Osteoblast (primary cell): Measurements from ENCODE around the gene UXT. TPM values are rescaled to one million over a fixed set of nuclear protein-coding genes. Genes with fewer than 3 reads are reported as not detected.

Experiments
- DNase-seq: peaks from one replicate; pipeline ENCODE4 v3.0.0; 2011; ENCODE audit warnings: low spot score, mixed read lengths; ENCODE audit not compliant: insufficient read length; ENCODE audit errors: missing footprints
- H2AFZ ChIP-seq: 2 replicates; pipeline ENCODE4 v1.6.0; 2011; ENCODE audit warnings: mild to moderate bottlenecking, low read length
- H3K27ac ChIP-seq: 2 replicates; pipeline ENCODE4 v1.5.1; 2011; ENCODE audit warnings: mild to moderate bottlenecking, low read depth, low read length, moderate library complexity
- H3K27me3 ChIP-seq: 2 replicates; pipeline ENCODE4 v1.6.0; 2012; ENCODE audit warnings: mild to moderate bottlenecking, control low read depth, inconsistent platforms, low read length, moderate library complexity; ENCODE audit not compliant: insufficient read depth
- H3K36me3 ChIP-seq: 2 replicates; pipeline ENCODE4 v1.5.1; 2011; ENCODE audit warnings: mild to moderate bottlenecking, low read length, control low read depth, moderate library complexity; ENCODE audit not compliant: insufficient read depth
- H3K4me1 ChIP-seq: 2 replicates; pipeline ENCODE4 v1.5.1; 2011; ENCODE audit warnings: mild to moderate bottlenecking, low read length, control low read depth, moderate library complexity; ENCODE audit not compliant: insufficient read depth
- H3K4me2 ChIP-seq: 2 replicates; pipeline ENCODE4 v1.6.0; 2011; ENCODE audit warnings: mild to moderate bottlenecking, low read length; ENCODE audit not compliant: insufficient read depth
- H3K4me3 ChIP-seq: fragments of 200-600 bp; sonication (generic); 3 replicates; pipeline ENCODE4 v1.5.1; 2012; ENCODE audit warnings: mild to moderate bottlenecking, low read length, inconsistent platforms; ENCODE audit not compliant: insufficient read depth
- H3K79me2 ChIP-seq: 2 replicates; pipeline ENCODE4 v1.6.0; 2012; ENCODE audit warnings: mild to moderate bottlenecking, low read length, control low read depth, inconsistent platforms; ENCODE audit not compliant: insufficient read depth
- H3K9me3 ChIP-seq: 2 replicates; pipeline ENCODE4 v1.5.1; 2011; ENCODE audit warnings: low read depth, low read length, control low read depth
- H4K20me1 ChIP-seq: 2 replicates; pipeline ENCODE4 v1.6.0; 2012; ENCODE audit warnings: mild to moderate bottlenecking, low read length, control low read depth; ENCODE audit not compliant: insufficient read depth
- CTCF ChIP-seq: IDR thresholded peaks from 2 replicates; pipeline ENCODE4 v1.5.1; 2011; ENCODE audit warnings: mild to moderate bottlenecking, low read depth, low read length, moderate library complexity; ENCODE audit errors: extremely low read depth
- total RNA-seq: library from RNA; depleted of rRNA; stranded (reverse); fragments of >200 nt; gene quantifications from 2 replicates; pipeline ENCODE4 v1.2.3, GENCODE V29; 2012

UXT gene
- total RNA-seq, 1 donor, result 93.4 TPM

DNA sequence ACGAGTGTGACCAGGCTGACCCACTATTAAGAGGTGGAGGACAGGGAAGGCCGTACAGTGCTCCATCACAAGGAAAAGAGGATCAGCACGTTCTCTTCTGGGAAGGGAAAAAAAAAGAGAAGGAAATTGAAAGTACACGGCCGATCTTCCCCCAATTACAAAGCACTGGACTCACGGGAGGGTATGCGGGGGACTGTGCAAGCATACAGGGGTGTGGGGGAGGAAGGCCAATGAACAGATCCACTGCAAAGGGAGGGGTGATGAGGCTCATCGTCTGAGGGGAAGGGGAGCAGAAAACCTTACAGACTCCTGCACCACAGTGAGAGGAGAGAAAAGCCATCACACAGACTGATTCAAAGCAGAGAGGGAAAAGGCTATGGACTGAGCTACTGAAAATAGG, 9.7 kb downstream of the UXT start:
- peak overlapping the region; percentile 82 for H3K4me3 ChIP-seq
- peak overlapping the region; percentile 88 for H3K4me2 ChIP-seq
- no peak for TF ChIP-seq CTCF
- DNase-seq, result no peak
- no peak overlapping the region for H2AFZ ChIP-seq
- peaks cover 13% of the 10 kb centered on the region for H3K4me1 ChIP-seq
- H3K27ac ChIP-seq, result peak overlapping the region; percentile 87
- peaks cover 53% of the 10 kb centered on the region for H3K79me2 ChIP-seq
- no peaks in the 10 kb centered on the region for H3K27me3 ChIP-seq
- no peaks in the 10 kb centered on the region for H3K9me3 ChIP-seq
- H4K20me1 ChIP-seq, result peaks cover 16% of the 10 kb centered on the region
- peaks cover 4% of the 10 kb centered on the region for H3K36me3 ChIP-seq

DNA sequence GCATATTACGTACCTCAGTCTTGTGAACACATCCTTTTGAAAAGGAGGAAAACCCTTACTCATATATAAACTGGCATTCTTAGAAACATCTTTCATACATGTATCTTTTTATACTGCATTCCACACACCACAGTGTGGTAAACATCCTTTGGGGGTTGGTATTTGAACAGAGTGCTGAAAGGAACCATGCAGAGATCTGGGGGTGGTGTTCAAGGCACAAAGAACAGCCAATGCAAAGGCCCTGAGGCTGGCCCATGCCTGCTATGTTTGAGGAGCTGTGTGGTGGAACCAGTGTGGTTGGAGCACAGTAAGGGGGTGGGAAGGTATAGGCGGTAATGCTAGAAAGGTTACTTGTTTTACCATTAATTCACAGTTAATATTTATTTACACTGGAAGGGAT, 10.6 kb downstream of the UXT start:
- no peak for TF ChIP-seq CTCF
- no peaks in the 10 kb centered on the region for H3K36me3 ChIP-seq
- peak overlapping the region; percentile 82 for H3K4me3 ChIP-seq
- peaks cover 13% of the 10 kb centered on the region for H3K4me1 ChIP-seq
- H3K27me3 ChIP-seq, result no peaks in the 10 kb centered on the region
- H4K20me1 ChIP-seq, result peaks cover 18% of the 10 kb centered on the region
- H3K27ac ChIP-seq, result peak overlapping the region; percentile 87
- H3K9me3 ChIP-seq, result no peaks in the 10 kb centered on the region
- peak overlapping the region; percentile 88 for H3K4me2 ChIP-seq
- no peak overlapping the region for H2AFZ ChIP-seq
- peaks cover 61% of the 10 kb centered on the region for H3K79me2 ChIP-seq
- no peak for DNase-seq

DNA sequence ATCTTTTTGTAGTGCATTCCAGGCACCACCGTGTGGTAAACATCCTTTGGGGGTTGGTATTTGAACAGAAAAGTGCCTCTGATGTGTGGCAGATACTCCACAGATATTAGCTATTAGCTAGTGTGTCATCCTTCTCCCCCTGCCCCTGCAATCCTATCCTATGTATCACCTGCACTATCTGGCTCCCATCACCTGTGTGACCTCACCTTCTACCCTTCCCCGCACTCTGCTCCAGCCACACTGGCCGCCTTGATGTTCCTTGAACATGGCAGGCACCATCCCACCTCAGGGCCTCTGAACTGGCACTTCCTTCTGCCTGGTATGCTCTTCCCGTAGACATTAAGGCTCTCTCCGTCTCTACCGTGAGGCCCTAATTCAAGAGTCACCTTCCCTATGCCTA, 12.3 kb downstream of the UXT start:
- no peak for TF ChIP-seq CTCF
- Histone ChIP-seq H3K4me1 (peaks cover 13% of the 10 kb centered on the region), H3K4me2 (no peak overlapping the region), H3K4me3 (no peak overlapping the region), H3K9me3 (no peaks in the 10 kb centered on the region), H2AFZ (no peak overlapping the region), H3K27ac (no peak overlapping the region), H4K20me1 (peaks cover 18% of the 10 kb centered on the region), H3K79me2 (peaks cover 77% of the 10 kb centered on the region), H3K36me3 (no peaks in the 10 kb centered on the region), H3K27me3 (no peaks in the 10 kb centered on the region)
- no peak for DNase-seq

DNA sequence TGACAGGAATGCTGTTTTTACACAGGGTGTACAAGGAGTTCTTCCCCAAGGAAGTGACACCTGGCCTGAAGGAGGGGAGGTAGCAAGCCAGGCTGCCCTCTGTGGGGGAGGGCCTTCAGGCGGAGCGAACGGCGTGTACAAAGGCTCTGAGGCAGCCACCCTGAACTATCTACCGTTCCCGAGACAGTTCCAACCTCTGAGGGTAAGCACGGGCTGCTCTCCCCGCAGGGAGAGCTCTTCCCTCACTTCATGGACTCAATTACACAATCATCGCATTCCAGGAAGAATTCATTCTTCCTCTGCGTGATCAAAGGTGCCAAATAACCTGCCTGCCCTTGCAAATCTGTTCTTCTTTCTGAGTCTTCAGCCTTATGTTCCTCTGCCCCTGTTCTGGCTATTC, 13.4 kb downstream of the UXT start:
- TF ChIP-seq CTCF, result no peak
- Histone ChIP-seq H3K27me3 (no peaks in the 10 kb centered on the region), H3K36me3 (peaks cover 4% of the 10 kb centered on the region), H3K27ac (no peak overlapping the region), H4K20me1 (peaks cover 18% of the 10 kb centered on the region), H3K79me2 (peaks cover 80% of the 10 kb centered on the region), H2AFZ (no peak overlapping the region), H3K4me1 (peaks cover 13% of the 10 kb centered on the region), H3K4me2 (no peak overlapping the region), H3K9me3 (no peaks in the 10 kb centered on the region), H3K4me3 (no peak overlapping the region)
- DNase-seq, result no peak
